HEK293 (cell line): ENCODE data around the gene CYP26B1.

ENCODE experiments used
- CTCF ChIA-PET: fragments of 350-600 bp; formaldehyde crosslinking; extraction: SDS; loops from one replicate; lab custom pipeline; 2021; ENCODE audit warnings: antibody characterized with exemption; lab: Yijun Ruan, JAX
- POLR2A ChIA-PET: fragments of 300-600 bp; formaldehyde crosslinking; extraction: SDS; loops from one replicate; lab custom pipeline; 2020; ENCODE audit warnings: antibody characterized with exemption, inconsistent platforms; lab: Yijun Ruan, JAX
- H3K27ac ChIP-seq: fragments of 200-500 bp; sonication (Bioruptor generic); 2 replicates; pipeline ENCODE4 v1.5.1; 2014; ENCODE audit warnings: low read depth, low read length, control low read depth, inconsistent platforms; ENCODE audit errors: extremely low read depth
- H3K36me3 ChIP-seq, 2 experiments: fragments of 200-500 bp in 1 of 2; sonication (Bioruptor generic) in 1 of 2; 1 replicate in 1 of 2; 2 replicates in 1 of 2; pipeline ENCODE4 v1.5.1; 2014 to 2017; ENCODE audit warnings: inconsistent platforms in 2 of 2, low read length in 2 of 2; ENCODE audit not compliant: control insufficient read depth in 2 of 2, insufficient read depth in 1 of 2
- H3K4me1 ChIP-seq: fragments of 200-500 bp; sonication (Bioruptor generic); 2 replicates; pipeline ENCODE4 v1.5.1; 2014; ENCODE audit warnings: mild to moderate bottlenecking, low read length, inconsistent platforms; ENCODE audit not compliant: control insufficient read depth, insufficient read depth
- H3K4me3 ChIP-seq: 2 replicates; pipeline ENCODE4 v1.5.1; 2011; ENCODE audit warnings: low read depth, mild to moderate bottlenecking, control low read depth, low read length, moderate library complexity
- H3K9me3 ChIP-seq: fragments of 200-500 bp; sonication (Bioruptor generic); 2 replicates; pipeline ENCODE4 v1.5.1; 2014; ENCODE audit warnings: low read depth, low read length, inconsistent platforms; ENCODE audit not compliant: control insufficient read depth, insufficient read depth
- KLF16 ChIP-seq: fragments of 450-650 bp; formaldehyde crosslinking; IDR thresholded peaks from 2 replicates; pipeline ENCODE4 v1.5.1; 2017; ENCODE audit warnings: missing biosample characterization, missing genetic modification characterization
- OSR2 ChIP-seq: fragments of 450-650 bp; formaldehyde crosslinking; IDR thresholded peaks from 2 replicates; pipeline ENCODE4 v1.5.1; 2016; ENCODE audit warnings: missing biosample characterization, missing genetic modification characterization
- OVOL3 ChIP-seq: fragments of 450-650 bp; formaldehyde crosslinking; IDR thresholded peaks from 2 replicates; pipeline ENCODE4 v1.5.1; 2016; ENCODE audit warnings: missing biosample characterization, missing genetic modification characterization
- ZBTB7A ChIP-seq: fragments of 450-650 bp; formaldehyde crosslinking; IDR thresholded peaks from 2 replicates; pipeline ENCODE4 v1.5.1; 2016; ENCODE audit warnings: low read depth, missing biosample characterization, missing genetic modification characterization
- ZFP3 ChIP-seq: fragments of 450-650 bp; formaldehyde crosslinking; IDR thresholded peaks from 2 replicates; pipeline ENCODE4 v1.5.1; 2016; ENCODE audit warnings: low read depth, missing biosample characterization, missing genetic modification characterization
- ZNF112 ChIP-seq: fragments of 450-650 bp; formaldehyde crosslinking; IDR thresholded peaks from 2 replicates; pipeline ENCODE4 v1.5.0; 2017; ENCODE audit warnings: missing biosample characterization, missing genetic modification characterization
- ZNF138 ChIP-seq: fragments of 450-650 bp; formaldehyde crosslinking; IDR thresholded peaks from 2 replicates; pipeline ENCODE4 v1.5.1; 2016; ENCODE audit warnings: missing biosample characterization, missing genetic modification characterization, borderline replicate concordance
- ZNF214 ChIP-seq: fragments of 450-650 bp; formaldehyde crosslinking; IDR thresholded peaks from 2 replicates; pipeline ENCODE4 v1.5.1; 2017; ENCODE audit warnings: missing biosample characterization, mild to moderate bottlenecking, missing genetic modification characterization, borderline replicate concordance
- ZNF292 ChIP-seq: fragments of 450-650 bp; formaldehyde crosslinking; IDR thresholded peaks from 2 replicates; pipeline ENCODE4 v1.5.1; 2016; ENCODE audit warnings: low read depth, missing biosample characterization, missing genetic modification characterization, borderline replicate concordance
- ZNF426 ChIP-seq: fragments of 450-650 bp; formaldehyde crosslinking; IDR thresholded peaks from 2 replicates; pipeline ENCODE4 v1.5.1; 2017; ENCODE audit warnings: missing biosample characterization, missing genetic modification characterization, mild to moderate bottlenecking, inconsistent platforms, moderate library complexity
- ZNF48 ChIP-seq: fragments of 450-650 bp; formaldehyde crosslinking; IDR thresholded peaks from 2 replicates; pipeline ENCODE4 v1.5.1; 2016; ENCODE audit warnings: missing biosample characterization, missing genetic modification characterization
- ZNF521 ChIP-seq: fragments of 450-650 bp; formaldehyde crosslinking; IDR thresholded peaks from 2 replicates; pipeline ENCODE4 v1.5.1; 2017; ENCODE audit warnings: missing biosample characterization, mild to moderate bottlenecking, missing genetic modification characterization
- ZNF548 ChIP-seq: fragments of 450-650 bp; formaldehyde crosslinking; IDR thresholded peaks from 2 replicates; pipeline ENCODE4 v1.5.1; 2016; ENCODE audit warnings: missing biosample characterization, missing genetic modification characterization
- ZNF626 ChIP-seq: fragments of 450-650 bp; sonication (Bioruptor Pico); formaldehyde crosslinking; IDR thresholded peaks from 2 replicates; pipeline ENCODE4 v1.5.1; 2018; ENCODE audit warnings: missing biosample characterization, missing genetic modification characterization, inconsistent platforms
- ZNF777 ChIP-seq: fragments of 450-650 bp; formaldehyde crosslinking; IDR thresholded peaks from 2 replicates; pipeline ENCODE4 v1.5.1; 2017; ENCODE audit warnings: missing biosample characterization, missing genetic modification characterization, borderline replicate concordance
- ZSCAN16 ChIP-seq: fragments of 450-650 bp; formaldehyde crosslinking; IDR thresholded peaks from 2 replicates; pipeline ENCODE4 v1.5.1; 2016; ENCODE audit warnings: missing biosample characterization, missing genetic modification characterization
- ZXDB ChIP-seq: fragments of 450-650 bp; formaldehyde crosslinking; IDR thresholded peaks from 2 replicates; pipeline ENCODE4 v1.5.1; 2016; ENCODE audit warnings: missing biosample characterization, missing genetic modification characterization
- TF ChIP-seq, protein P1 (sequence below): fragments of 450-650 bp; formaldehyde crosslinking; IDR thresholded peaks from 2 replicates; pipeline ENCODE4 v1.5.1; 2016; ENCODE audit warnings: missing biosample characterization, missing genetic modification characterization
- TF ChIP-seq, protein P2 (sequence below): sonication (generic); formaldehyde crosslinking; IDR thresholded peaks from 2 replicates; pipeline ENCODE4 v1.8.1; 2022; ENCODE audit warnings: mild to moderate bottlenecking, moderate library complexity, missing genetic modification reagents
- TF ChIP-seq, protein P3 (sequence below): fragments of 450-650 bp; IDR thresholded peaks from 2 replicates; pipeline ENCODE4 v1.5.1; 2018; ENCODE audit warnings: missing biosample characterization, missing genetic modification characterization
- TF ChIP-seq, protein P4 (sequence below): fragments of 450-650 bp; formaldehyde crosslinking; IDR thresholded peaks from 2 replicates; pipeline ENCODE4 v1.5.1; 2016; ENCODE audit warnings: missing biosample characterization, missing genetic modification characterization, borderline replicate concordance

CYP26B1 gene

DNA sequence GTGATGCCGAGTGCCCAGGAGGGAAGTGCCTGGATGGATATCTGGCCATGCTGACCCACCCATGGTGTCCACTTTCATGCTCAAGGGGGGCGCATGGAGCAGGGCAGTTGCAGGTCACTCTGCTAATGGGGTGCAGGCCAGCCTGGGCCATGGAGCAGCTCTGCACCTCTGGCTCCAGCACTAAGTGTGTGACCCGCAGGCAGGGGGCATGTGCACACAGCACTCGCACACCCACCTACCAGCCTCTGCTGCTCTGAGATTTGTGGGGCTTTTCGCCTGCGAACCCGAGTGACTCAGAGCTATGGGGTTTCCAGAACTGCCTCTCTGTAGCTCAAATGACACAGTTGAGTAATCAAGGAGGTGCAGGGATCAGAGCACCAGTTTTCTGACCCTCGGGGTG is 66.2 kb downstream of the CYP26B1 start:
- Histone ChIP-seq H3K4me3 (no peak overlapping the region), H3K4me1 (no peaks in the 10 kb centered on the region), H3K9me3 (no peaks in the 10 kb centered on the region), H3K36me3 (no peaks in the 10 kb centered on the region), H3K27ac (no peak overlapping the region)
- CTCF ChIA-PET: no interaction called here
- POLR2A ChIA-PET: no interaction called here
- TF ChIP-seq ZXDB (tag by site-specific recombination) (no peak), ZNF426 (tag by site-specific recombination) (no peak), OSR2 (tag by site-specific recombination) (no peak), ZNF214 (tag by site-specific recombination) (no peak), ZNF292 (tag by site-specific recombination) (no peak), OVOL3 (tag by site-specific recombination) (no peak), ZNF626 (tag by site-specific recombination) (no peak), ZBTB7A (no peak), ZNF112 (no peak), ZNF521 (tag by site-specific recombination) (no peak), ZNF48 (tag by site-specific recombination) (no peak)
- TF ChIP-seq, protein P1, sequence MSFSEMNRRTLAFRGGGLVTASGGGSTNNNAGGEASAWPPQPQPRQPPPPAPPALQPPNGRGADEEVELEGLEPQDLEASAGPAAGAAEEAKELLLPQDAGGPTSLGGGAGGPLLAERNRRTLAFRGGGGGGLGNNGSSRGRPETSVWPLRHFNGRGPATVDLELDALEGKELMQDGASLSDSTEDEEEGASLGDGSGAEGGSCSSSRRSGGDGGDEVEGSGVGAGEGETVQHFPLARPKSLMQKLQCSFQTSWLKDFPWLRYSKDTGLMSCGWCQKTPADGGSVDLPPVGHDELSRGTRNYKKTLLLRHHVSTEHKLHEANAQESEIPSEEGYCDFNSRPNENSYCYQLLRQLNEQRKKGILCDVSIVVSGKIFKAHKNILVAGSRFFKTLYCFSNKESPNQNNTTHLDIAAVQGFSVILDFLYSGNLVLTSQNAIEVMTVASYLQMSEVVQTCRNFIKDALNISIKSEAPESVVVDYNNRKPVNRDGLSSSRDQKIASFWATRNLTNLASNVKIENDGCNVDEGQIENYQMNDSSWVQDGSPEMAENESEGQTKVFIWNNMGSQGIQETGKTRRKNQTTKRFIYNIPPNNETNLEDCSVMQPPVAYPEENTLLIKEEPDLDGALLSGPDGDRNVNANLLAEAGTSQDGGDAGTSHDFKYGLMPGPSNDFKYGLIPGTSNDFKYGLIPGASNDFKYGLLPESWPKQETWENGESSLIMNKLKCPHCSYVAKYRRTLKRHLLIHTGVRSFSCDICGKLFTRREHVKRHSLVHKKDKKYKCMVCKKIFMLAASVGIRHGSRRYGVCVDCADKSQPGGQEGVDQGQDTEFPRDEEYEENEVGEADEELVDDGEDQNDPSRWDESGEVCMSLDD (tag by site-specific recombination): no peak
- TF ChIP-seq, protein P2, sequence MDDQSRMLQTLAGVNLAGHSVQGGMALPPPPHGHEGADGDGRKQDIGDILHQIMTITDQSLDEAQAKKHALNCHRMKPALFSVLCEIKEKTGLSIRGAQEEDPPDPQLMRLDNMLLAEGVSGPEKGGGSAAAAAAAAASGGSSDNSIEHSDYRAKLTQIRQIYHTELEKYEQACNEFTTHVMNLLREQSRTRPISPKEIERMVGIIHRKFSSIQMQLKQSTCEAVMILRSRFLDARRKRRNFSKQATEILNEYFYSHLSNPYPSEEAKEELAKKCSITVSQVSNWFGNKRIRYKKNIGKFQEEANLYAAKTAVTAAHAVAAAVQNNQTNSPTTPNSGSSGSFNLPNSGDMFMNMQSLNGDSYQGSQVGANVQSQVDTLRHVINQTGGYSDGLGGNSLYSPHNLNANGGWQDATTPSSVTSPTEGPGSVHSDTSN (CRISPR knock-in tag): no peak
- TF ChIP-seq, protein P3, sequence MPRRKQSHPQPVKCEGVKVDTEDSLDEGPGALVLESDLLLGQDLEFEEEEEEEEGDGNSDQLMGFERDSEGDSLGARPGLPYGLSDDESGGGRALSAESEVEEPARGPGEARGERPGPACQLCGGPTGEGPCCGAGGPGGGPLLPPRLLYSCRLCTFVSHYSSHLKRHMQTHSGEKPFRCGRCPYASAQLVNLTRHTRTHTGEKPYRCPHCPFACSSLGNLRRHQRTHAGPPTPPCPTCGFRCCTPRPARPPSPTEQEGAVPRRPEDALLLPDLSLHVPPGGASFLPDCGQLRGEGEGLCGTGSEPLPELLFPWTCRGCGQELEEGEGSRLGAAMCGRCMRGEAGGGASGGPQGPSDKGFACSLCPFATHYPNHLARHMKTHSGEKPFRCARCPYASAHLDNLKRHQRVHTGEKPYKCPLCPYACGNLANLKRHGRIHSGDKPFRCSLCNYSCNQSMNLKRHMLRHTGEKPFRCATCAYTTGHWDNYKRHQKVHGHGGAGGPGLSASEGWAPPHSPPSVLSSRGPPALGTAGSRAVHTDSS (tag by site-specific recombination): no peak

DNA sequence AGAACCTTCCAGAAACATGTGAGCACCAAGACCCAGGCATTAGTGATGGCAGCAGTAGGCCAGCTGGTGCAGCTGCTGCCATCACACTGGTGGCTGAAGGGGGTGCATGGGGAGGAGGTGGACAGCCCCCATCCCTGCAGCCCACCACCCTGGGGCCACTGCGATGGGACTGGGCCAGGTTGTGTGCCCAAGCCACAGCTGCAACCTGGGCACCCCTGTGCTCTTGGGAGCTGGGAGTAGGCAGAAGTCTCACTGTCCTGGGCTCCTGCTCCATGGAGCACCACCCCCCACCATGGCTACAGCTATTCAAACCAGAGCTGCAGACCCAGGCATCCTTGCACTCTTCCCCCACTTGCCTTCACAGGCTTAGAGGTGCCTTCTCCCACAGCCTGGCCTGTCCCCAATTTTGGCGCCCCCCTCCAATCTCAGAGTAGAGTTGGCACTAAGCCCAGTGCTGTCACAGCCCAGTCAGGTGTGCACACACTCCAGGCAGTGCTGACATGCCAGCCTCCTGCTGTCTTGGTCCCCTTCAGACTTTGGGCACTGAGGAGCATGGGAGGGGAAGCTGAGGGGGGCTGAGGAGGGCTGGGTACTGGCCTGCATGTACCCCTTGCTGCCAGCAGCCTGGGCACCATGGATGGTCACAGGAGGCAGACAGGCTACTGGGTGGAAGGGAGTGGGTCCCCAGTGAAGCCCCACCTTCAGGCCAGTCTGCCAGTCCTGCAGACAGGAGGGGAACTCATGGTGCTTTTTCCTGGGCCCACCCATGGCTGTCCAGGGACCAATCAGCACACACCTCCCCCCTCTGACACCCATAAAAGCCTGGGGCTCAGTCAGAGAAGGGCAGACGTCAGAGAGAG is 67.1 kb downstream of the CYP26B1 start:
- H3K4me1 ChIP-seq: no peaks in the 10 kb centered on the region
- no peak for TF ChIP-seq ZNF138
- TF ChIP-seq KLF16: no peak
- TF ChIP-seq ZSCAN16 (tag by site-specific recombination): no peak
- TF ChIP-seq ZFP3: no peak
- TF ChIP-seq ZNF48 (tag by site-specific recombination): no peak
- no peak for TF ChIP-seq ZNF548
- no peak for TF ChIP-seq ZNF777 (tag by site-specific recombination)
- TF ChIP-seq, protein P4, sequence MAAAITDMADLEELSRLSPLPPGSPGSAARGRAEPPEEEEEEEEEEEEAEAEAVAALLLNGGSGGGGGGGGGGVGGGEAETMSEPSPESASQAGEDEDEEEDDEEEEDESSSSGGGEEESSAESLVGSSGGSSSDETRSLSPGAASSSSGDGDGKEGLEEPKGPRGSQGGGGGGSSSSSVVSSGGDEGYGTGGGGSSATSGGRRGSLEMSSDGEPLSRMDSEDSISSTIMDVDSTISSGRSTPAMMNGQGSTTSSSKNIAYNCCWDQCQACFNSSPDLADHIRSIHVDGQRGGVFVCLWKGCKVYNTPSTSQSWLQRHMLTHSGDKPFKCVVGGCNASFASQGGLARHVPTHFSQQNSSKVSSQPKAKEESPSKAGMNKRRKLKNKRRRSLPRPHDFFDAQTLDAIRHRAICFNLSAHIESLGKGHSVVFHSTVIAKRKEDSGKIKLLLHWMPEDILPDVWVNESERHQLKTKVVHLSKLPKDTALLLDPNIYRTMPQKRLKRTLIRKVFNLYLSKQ (tag by site-specific recombination): no peak
- H3K36me3 ChIP-seq: no peaks in the 10 kb centered on the region
- ChIA-PET CTCF (no interaction called here), POLR2A (no interaction called here)
- H3K9me3 ChIP-seq: no peaks in the 10 kb centered on the region
- H3K4me3 ChIP-seq: no peak overlapping the region
- no peak overlapping the region for H3K27ac ChIP-seq
